GM23338 (cell line): ENCODE data around the gene MINPP1. TPM values are rescaled to one million over a fixed set of nuclear protein-coding genes. Genes with fewer than 3 reads are reported as not detected.

Source experiments
- ATAC-seq: fragments of 200-7000 bp; cut with Tn5 transposase; 3 replicates; pipeline ENCODE4 v1.9.1; 2020
- DNase-seq: peaks from one replicate; pipeline ENCODE4 v3.0.0-alpha.2; 2015; ENCODE audit warnings: low spot score
- H2AFZ ChIP-seq: fragments of 200-600 bp; sonication (generic); 2 replicates; pipeline ENCODE4 v1.8.0; 2016; ENCODE audit warnings: antibody characterized with exemption, mild to moderate bottlenecking, moderate library complexity
- H3F3A ChIP-seq: fragments of 200-600 bp; sonication (generic); replicated peaks from 2 replicates; pipeline ENCODE4 v1.8.0; 2017; ENCODE audit warnings: antibody characterized with exemption, mixed run types, low read depth
- H3K27ac ChIP-seq: fragments of 200-600 bp; sonication (generic); 2 replicates; pipeline ENCODE4 v1.6.1; 2016; ENCODE audit warnings: low read depth
- H3K27me3 ChIP-seq: fragments of 200-600 bp; sonication (generic); 2 replicates; pipeline ENCODE4 v1.8.0; 2016; ENCODE audit warnings: mild to moderate bottlenecking, mixed run types, moderate library complexity; ENCODE audit not compliant: insufficient read depth
- H3K36me3 ChIP-seq: fragments of 200-600 bp; sonication (generic); 2 replicates; pipeline ENCODE4 v1.8.0; 2016; ENCODE audit warnings: mild to moderate bottlenecking; ENCODE audit not compliant: insufficient read depth
- H3K4me1 ChIP-seq: fragments of 200-600 bp; sonication (generic); 2 replicates; pipeline ENCODE4 v1.8.0; 2016; ENCODE audit warnings: mild to moderate bottlenecking, moderate library complexity; ENCODE audit not compliant: insufficient read depth
- H3K4me2 ChIP-seq: fragments of 200-600 bp; sonication (generic); 2 replicates; pipeline ENCODE4 v1.7.1; 2017; ENCODE audit warnings: mixed run types
- H3K4me3 ChIP-seq: fragments of 200-600 bp; sonication (generic); 2 replicates; pipeline ENCODE4 v1.6.1; 2016; ENCODE audit warnings: mixed run types
- H3K79me2 ChIP-seq: fragments of 200-600 bp; sonication (generic); replicated peaks from 2 replicates; pipeline ENCODE4 v1.8.0; 2017; ENCODE audit warnings: mild to moderate bottlenecking; ENCODE audit not compliant: insufficient read depth
- H3K9me2 ChIP-seq: fragments of 200-600 bp; sonication (generic); 2 replicates; pipeline ENCODE4 v1.8.0; 2017; ENCODE audit not compliant: insufficient read depth
- H4K20me1 ChIP-seq: fragments of 200-600 bp; sonication (generic); replicated peaks from 2 replicates; pipeline ENCODE4 v1.8.0; 2017; ENCODE audit warnings: mild to moderate bottlenecking; ENCODE audit not compliant: insufficient read depth
- H3K27ac Mint-ChIP-seq: 2 replicates; pipeline ENCODE4 v1.8.0; 2020; ENCODE audit warnings: inconsistent platforms, mild to moderate bottlenecking, moderate library complexity, mixed read lengths
- H3K27me3 Mint-ChIP-seq: 3 replicates; pipeline ENCODE4 v1.8.0; 2022; ENCODE audit warnings: low read depth, mild to moderate bottlenecking, moderate library complexity, mixed read lengths, inconsistent platforms; ENCODE audit not compliant: insufficient read depth, poor library complexity
- H3K36me3 Mint-ChIP-seq: 3 replicates; pipeline ENCODE4 v1.8.0; 2021; ENCODE audit warnings: low read depth, mild to moderate bottlenecking, inconsistent platforms, moderate library complexity, mixed read lengths
- H3K4me1 Mint-ChIP-seq: 3 replicates; pipeline ENCODE4 v1.8.0; 2020; ENCODE audit warnings: mild to moderate bottlenecking, inconsistent platforms, mixed read lengths
- H3K4me3 Mint-ChIP-seq: 3 replicates; pipeline ENCODE4 v1.8.0; 2021; ENCODE audit warnings: moderate library complexity, mild to moderate bottlenecking, inconsistent platforms, mixed read lengths
- H3K9me3 Mint-ChIP-seq: 3 replicates; pipeline ENCODE4 v1.8.0; 2020; ENCODE audit warnings: moderate library complexity, mild to moderate bottlenecking, inconsistent platforms, mixed read lengths
- CREB1 ChIP-seq: fragments of 250-450 bp; sonication (Bioruptor Pico); IDR thresholded peaks from 2 replicates; pipeline ENCODE4 v1.5.0; 2020; ENCODE audit warnings: low read depth, mild to moderate bottlenecking, moderate library complexity
- EZH2phosphoT487 ChIP-seq: fragments of 200-600 bp; sonication (generic); IDR thresholded peaks from one replicate; pipeline ENCODE4 v1.8.1; 2018; ENCODE audit warnings: antibody characterized with exemption; ENCODE audit not compliant: unreplicated experiment
- JUNB ChIP-seq: IDR thresholded peaks from one replicate; pipeline ENCODE4 v1.6.1; 2016; ENCODE audit warnings: antibody characterized with exemption; ENCODE audit not compliant: unreplicated experiment
- NANOG ChIP-seq: IDR thresholded peaks from 2 replicates; pipeline ENCODE4 v1.6.1; 2016; ENCODE audit warnings: antibody characterized with exemption, borderline replicate concordance
- POLR2AphosphoS5 ChIP-seq: IDR thresholded peaks from 2 replicates; pipeline ENCODE4 v1.6.1; 2016; ENCODE audit warnings: antibody characterized with exemption, low read depth
- STAT1 ChIP-seq: IDR thresholded peaks from one replicate; pipeline ENCODE4 v1.6.1; 2016; ENCODE audit warnings: antibody characterized with exemption; ENCODE audit not compliant: unreplicated experiment
- ZNF331 ChIP-seq: fragments of 250-450 bp; sonication (Bioruptor Pico); IDR thresholded peaks from 2 replicates; pipeline ENCODE4 v1.5.0; 2020; ENCODE audit warnings: low read depth, mild to moderate bottlenecking, moderate library complexity
- polyA plus RNA-seq: library from polyadenylated mRNA; unstranded; fragments of >200 nt; fragmentation: Nextera tagmentation; extraction: Ambion mirVana; gene quantifications from 2 replicates; pipeline ENCODE4 v1.2.1, GENCODE V29; 2016
- total RNA-seq: library from RNA; depleted of rRNA; stranded (reverse); fragments of >200 nt; shearing (Covaris generic); gene quantifications from 2 replicates; pipeline ENCODE4 v1.2.3, GENCODE V29; 2014
- TF ChIP-seq, protein P1 (sequence below): IDR thresholded peaks from 2 replicates; pipeline ENCODE4 v1.6.1; 2016; ENCODE audit warnings: antibody characterized with exemption
- TF ChIP-seq, protein P2 (sequence below): IDR thresholded peaks from one replicate; pipeline ENCODE4 v1.6.1; 2018; ENCODE audit warnings: antibody characterized with exemption; ENCODE audit not compliant: unreplicated experiment
- TF ChIP-seq, protein P3 (sequence below), 2 experiments: fragments of 200-600 bp in 1 of 2; sonication (generic) in 1 of 2; conservative IDR thresholded peaks; 2 replicates each; pipeline versions ENCODE4 v1.5.1 to v1.6.1; 2016 to 2017; ENCODE audit warnings: antibody characterized with exemption in 2 of 2, low read depth in 2 of 2, mild to moderate bottlenecking in 2 of 2, moderate library complexity in 1 of 2

The MINPP1 gene
- total and polyA plus RNA-seq, 2 experiments from 2014 or later = 27.0 to 39.3 TPM

DNA sequence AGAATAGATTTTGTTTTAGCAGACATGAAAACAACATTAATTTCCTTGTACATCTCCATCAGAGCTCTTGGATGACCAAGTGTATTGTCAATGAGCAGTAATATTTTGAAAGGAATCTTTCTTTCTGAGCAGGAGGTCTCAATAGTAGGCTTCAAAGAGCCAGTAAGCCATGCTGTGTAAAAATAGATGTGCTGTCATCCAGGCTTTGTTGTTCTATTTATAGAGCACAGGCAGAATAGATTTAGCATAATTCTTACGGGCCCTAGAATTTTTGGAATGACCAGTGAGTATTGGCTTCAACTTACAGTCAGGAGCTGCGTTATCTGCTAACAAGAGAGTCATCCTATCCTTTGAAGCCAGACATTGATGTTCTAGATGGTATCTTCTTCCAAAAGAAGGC is 19.0 kb downstream of the MINPP1 start:
- H3K36me3 ChIP-seq = peaks cover 37% of the 10 kb centered on the region
- peaks cover 34% of the 10 kb centered on the region for H3K9me3 Mint-ChIP-seq
- no peak overlapping the region for H2AFZ ChIP-seq
- no peaks in the 10 kb centered on the region for H3K4me1 ChIP-seq
- H4K20me1 ChIP-seq = peaks cover 5% of the 10 kb centered on the region; the same call in 1 of the 2 replicates
- no peak overlapping the region for H3K4me2 ChIP-seq
- H3K4me1 Mint-ChIP-seq = no peaks in the 10 kb centered on the region
- no peak overlapping the region for H3K27ac Mint-ChIP-seq
- no peak overlapping the region; the same call in 1 of the 2 replicates for H3K27ac ChIP-seq
- H3K4me3 ChIP-seq = no peak overlapping the region
- H3K9me2 ChIP-seq = no peaks in the 10 kb centered on the region
- TF ChIP-seq NANOG = no peak
- ATAC-seq (no peak), DNase-seq (no peak)
- peaks cover 65% of the 10 kb centered on the region for H3K36me3 Mint-ChIP-seq
- H3F3A ChIP-seq = no peaks in the 10 kb centered on the region
- no peaks in the 10 kb centered on the region for H3K27me3 Mint-ChIP-seq
- H3K4me3 Mint-ChIP-seq = no peak overlapping the region
- no peaks in the 10 kb centered on the region for H3K27me3 ChIP-seq
- H3K79me2 ChIP-seq = peaks cover 38% of the 10 kb centered on the region

DNA sequence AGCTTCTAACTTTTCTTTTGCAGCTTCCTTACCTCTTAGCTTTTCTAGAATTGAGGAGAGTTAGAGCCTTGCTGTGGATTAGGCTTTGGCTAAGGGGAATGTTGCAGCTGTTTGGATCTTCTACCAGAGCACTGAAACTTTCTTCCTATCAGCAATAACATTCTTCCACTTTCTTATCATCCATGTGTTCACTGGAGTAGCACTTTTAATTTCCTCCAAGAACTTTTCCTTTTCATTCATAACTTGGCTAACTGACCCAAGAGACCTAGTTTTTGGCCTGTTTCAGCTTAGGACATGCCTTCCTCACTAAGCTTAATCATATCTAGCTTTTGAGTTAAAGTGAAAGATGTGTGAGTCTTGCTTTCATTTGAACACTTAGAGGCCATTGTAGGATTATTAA is 19.6 kb downstream of the MINPP1 start:
- H3K4me2 ChIP-seq = no peak overlapping the region
- Mint-ChIP-seq H3K27ac (no peak overlapping the region), H3K27me3 (no peaks in the 10 kb centered on the region), H3K36me3 (peaks cover 71% of the 10 kb centered on the region), H3K4me1 (no peaks in the 10 kb centered on the region), H3K4me3 (no peak overlapping the region), H3K9me3 (peaks cover 39% of the 10 kb centered on the region)
- H2AFZ ChIP-seq = no peak overlapping the region
- H3K36me3 ChIP-seq = peaks cover 37% of the 10 kb centered on the region
- H3K27me3 ChIP-seq = no peaks in the 10 kb centered on the region
- peaks cover 39% of the 10 kb centered on the region for H3K79me2 ChIP-seq
- no peak overlapping the region for H3K4me3 ChIP-seq
- peaks cover 5% of the 10 kb centered on the region; the same call in 1 of the 2 replicates for H4K20me1 ChIP-seq
- H3K4me1 ChIP-seq = no peaks in the 10 kb centered on the region
- no peaks in the 10 kb centered on the region for H3F3A ChIP-seq
- DNase-seq (no peak), ATAC-seq (no peak)
- no peak overlapping the region for H3K27ac ChIP-seq
- no peaks in the 10 kb centered on the region for H3K9me2 ChIP-seq
- TF ChIP-seq, protein P1, sequence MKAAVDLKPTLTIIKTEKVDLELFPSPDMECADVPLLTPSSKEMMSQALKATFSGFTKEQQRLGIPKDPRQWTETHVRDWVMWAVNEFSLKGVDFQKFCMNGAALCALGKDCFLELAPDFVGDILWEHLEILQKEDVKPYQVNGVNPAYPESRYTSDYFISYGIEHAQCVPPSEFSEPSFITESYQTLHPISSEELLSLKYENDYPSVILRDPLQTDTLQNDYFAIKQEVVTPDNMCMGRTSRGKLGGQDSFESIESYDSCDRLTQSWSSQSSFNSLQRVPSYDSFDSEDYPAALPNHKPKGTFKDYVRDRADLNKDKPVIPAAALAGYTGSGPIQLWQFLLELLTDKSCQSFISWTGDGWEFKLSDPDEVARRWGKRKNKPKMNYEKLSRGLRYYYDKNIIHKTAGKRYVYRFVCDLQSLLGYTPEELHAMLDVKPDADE = no peak
- no peak for TF ChIP-seq POLR2AphosphoS5
- TF ChIP-seq NANOG = no peak
- TF ChIP-seq CREB1 (CRISPR knock-in tag) = no peak
- TF ChIP-seq, protein P2, sequence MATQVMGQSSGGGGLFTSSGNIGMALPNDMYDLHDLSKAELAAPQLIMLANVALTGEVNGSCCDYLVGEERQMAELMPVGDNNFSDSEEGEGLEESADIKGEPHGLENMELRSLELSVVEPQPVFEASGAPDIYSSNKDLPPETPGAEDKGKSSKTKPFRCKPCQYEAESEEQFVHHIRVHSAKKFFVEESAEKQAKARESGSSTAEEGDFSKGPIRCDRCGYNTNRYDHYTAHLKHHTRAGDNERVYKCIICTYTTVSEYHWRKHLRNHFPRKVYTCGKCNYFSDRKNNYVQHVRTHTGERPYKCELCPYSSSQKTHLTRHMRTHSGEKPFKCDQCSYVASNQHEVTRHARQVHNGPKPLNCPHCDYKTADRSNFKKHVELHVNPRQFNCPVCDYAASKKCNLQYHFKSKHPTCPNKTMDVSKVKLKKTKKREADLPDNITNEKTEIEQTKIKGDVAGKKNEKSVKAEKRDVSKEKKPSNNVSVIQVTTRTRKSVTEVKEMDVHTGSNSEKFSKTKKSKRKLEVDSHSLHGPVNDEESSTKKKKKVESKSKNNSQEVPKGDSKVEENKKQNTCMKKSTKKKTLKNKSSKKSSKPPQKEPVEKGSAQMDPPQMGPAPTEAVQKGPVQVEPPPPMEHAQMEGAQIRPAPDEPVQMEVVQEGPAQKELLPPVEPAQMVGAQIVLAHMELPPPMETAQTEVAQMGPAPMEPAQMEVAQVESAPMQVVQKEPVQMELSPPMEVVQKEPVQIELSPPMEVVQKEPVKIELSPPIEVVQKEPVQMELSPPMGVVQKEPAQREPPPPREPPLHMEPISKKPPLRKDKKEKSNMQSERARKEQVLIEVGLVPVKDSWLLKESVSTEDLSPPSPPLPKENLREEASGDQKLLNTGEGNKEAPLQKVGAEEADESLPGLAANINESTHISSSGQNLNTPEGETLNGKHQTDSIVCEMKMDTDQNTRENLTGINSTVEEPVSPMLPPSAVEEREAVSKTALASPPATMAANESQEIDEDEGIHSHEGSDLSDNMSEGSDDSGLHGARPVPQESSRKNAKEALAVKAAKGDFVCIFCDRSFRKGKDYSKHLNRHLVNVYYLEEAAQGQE = no peak
- TF ChIP-seq JUNB = no peak
- TF ChIP-seq STAT1 = no peak
- TF ChIP-seq EZH2phosphoT487 = no peak
- TF ChIP-seq ZNF331 (CRISPR knock-in tag) = no peak
- TF ChIP-seq, protein P3, sequence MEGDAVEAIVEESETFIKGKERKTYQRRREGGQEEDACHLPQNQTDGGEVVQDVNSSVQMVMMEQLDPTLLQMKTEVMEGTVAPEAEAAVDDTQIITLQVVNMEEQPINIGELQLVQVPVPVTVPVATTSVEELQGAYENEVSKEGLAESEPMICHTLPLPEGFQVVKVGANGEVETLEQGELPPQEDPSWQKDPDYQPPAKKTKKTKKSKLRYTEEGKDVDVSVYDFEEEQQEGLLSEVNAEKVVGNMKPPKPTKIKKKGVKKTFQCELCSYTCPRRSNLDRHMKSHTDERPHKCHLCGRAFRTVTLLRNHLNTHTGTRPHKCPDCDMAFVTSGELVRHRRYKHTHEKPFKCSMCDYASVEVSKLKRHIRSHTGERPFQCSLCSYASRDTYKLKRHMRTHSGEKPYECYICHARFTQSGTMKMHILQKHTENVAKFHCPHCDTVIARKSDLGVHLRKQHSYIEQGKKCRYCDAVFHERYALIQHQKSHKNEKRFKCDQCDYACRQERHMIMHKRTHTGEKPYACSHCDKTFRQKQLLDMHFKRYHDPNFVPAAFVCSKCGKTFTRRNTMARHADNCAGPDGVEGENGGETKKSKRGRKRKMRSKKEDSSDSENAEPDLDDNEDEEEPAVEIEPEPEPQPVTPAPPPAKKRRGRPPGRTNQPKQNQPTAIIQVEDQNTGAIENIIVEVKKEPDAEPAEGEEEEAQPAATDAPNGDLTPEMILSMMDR (conservative IDR thresholded peaks at IDR 0.05; ENCODE audit: low read depth in 2 of 2) = no peak
